Activated T-helper 1 cell treated with anti-CD3 and anti-CD28 coated beads, Interleukin-2, amount 50 U/mL, for 16 hours (primary cell): Measurements from ENCODE around the gene ANKRD28.
"Not testable (repeated sequence)": the region's sequence is repeated elsewhere in the genome, so short reads cannot be mapped to it uniquely, and the experiment has no call there.

Experiments
- DNase-seq, 2 donors: peaks; one replicate each; pipeline ENCODE4 v3.0.0-alpha.2; 2020; ENCODE audit warnings: low read depth in 1 of 2, low spot score in 1 of 2

ANKRD28 gene

GRCh38 chr3:15774931-15775560 lies 22.7 kb downstream of the ANKRD28 start:
- not testable (repeated sequence) for DNase-seq

GRCh38 chr3:15771444-15771843 lies 26.3 kb downstream of the ANKRD28 start:
- DNase-seq, result no peak

- no peak for DNase-seq
Observed at GRCh38 chr3:15769256-15769915, 28.4 kb downstream of the ANKRD28 start.

- no peak for DNase-seq
Observed at GRCh38 chr3:15768421-15769255, 29.1 kb downstream of the ANKRD28 start.

- DNase-seq, result no peak
Observed at GRCh38 chr3:15766406-15766805, 31.4 kb downstream of the ANKRD28 start.

- DNase-seq, result no peak
Observed at GRCh38 chr3:15758295-15758694, 39.5 kb downstream of the ANKRD28 start.

GRCh38 chr3:15757824-15758223 lies 40.0 kb downstream of the ANKRD28 start:
- no peak for DNase-seq

- no peak for DNase-seq
Observed at GRCh38 chr3:15756505-15756904, 41.3 kb downstream of the ANKRD28 start.

GRCh38 chr3:15755780-15756179 lies 42.0 kb downstream of the ANKRD28 start:
- no peak for DNase-seq

GRCh38 chr3:15755181-15755580 lies 42.6 kb downstream of the ANKRD28 start:
- DNase-seq, result no peak

GRCh38 chr3:15754047-15754446 lies 43.7 kb downstream of the ANKRD28 start:
- DNase-seq, result no peak

GRCh38 chr3:15753056-15753710 lies 44.6 kb downstream of the ANKRD28 start:
- DNase-seq, result no peak

- DNase-seq, result no peak
Observed at GRCh38 chr3:15750879-15751278, 46.9 kb downstream of the ANKRD28 start.

- no peak for DNase-seq
Observed at GRCh38 chr3:15750143-15750542, 47.6 kb downstream of the ANKRD28 start.

- DNase-seq, result not testable (repeated sequence)
Observed at GRCh38 chr3:15745896-15746295, 51.9 kb downstream of the ANKRD28 start.

GRCh38 chr3:15744176-15744575 lies 53.6 kb downstream of the ANKRD28 start:
- DNase-seq, result no peak

- DNase-seq, result no peak
Observed at GRCh38 chr3:15743587-15744009, 54.2 kb downstream of the ANKRD28 start.

GRCh38 chr3:15742236-15742635 lies 55.5 kb downstream of the ANKRD28 start:
- DNase-seq, result not testable (repeated sequence)

GRCh38 chr3:15738616-15739005 lies 59.2 kb downstream of the ANKRD28 start:
- not testable (repeated sequence) for DNase-seq

- DNase-seq, result no peak
Observed at GRCh38 chr3:15731024-15731423, 66.8 kb downstream of the ANKRD28 start.

GRCh38 chr3:15728766-15729165 lies 69.0 kb downstream of the ANKRD28 start:
- DNase-seq, result no peak
